MM.1S (cell line): ENCODE results near the gene PCDHGA3.

ENCODE experiments used
- EZH2 ChIP-seq: fragments of 300-600 bp; sonication (generic); optimal IDR thresholded peaks from 2 replicates; pipeline ENCODE3; 2017; ENCODE audit warnings: low read depth, mild to moderate bottlenecking, antibody characterized with exemption, low read length, mixed read lengths
- EZH2phosphoT487 ChIP-seq: fragments of 300-600 bp; sonication (generic); IDR thresholded peaks from 2 replicates; pipeline ENCODE4 v1.6.1; 2018; ENCODE audit warnings: antibody characterized with exemption, low read length
- TF ChIP-seq, protein P1 (sequence below): fragments of 300-600 bp; sonication (generic); IDR thresholded peaks from 2 replicates; pipeline ENCODE4 v1.5.1; 2016; ENCODE audit warnings: antibody characterized with exemption, low read length, mixed read lengths

DNA sequence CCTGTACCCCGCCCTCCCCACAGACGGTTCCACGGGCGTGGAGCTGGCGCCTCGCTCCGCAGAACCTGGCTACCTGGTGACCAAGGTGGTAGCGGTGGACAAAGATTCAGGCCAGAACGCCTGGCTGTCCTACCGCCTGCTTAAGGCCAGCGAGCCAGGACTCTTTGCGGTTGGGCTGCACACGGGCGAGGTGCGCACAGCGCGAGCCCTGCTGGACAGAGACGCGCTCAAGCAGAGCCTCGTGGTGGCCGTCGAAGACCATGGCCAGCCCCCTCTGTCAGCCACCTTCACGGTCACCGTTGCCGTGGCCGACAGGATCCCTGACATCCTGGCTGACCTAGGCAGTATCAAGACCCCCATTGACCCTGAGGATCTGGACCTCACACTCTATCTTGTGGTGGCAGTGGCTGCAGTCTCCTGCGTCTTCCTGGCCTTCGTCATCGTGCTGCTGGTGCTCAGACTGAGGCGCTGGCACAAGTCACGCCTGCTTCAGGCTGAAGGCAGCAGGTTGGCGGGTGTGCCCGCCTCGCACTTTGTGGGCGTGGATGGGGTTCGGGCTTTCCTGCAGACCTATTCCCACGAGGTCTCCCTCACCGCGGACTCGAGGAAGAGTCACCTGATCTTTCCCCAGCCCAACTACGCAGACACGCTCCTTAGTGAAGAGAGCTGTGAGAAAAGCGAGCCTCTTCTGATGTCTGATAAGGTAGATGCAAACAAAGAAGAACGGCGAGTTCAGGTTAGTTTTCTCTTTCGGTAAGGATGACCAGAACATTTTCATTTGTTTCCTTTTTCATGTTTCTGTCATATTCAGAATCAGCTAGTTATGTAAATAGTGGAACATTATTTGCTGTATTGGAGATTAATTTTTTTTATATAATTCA is 22.6 kb downstream of the PCDHGA3 start:
- TF ChIP-seq EZH2phosphoT487: no peak
- TF ChIP-seq, protein P1, sequence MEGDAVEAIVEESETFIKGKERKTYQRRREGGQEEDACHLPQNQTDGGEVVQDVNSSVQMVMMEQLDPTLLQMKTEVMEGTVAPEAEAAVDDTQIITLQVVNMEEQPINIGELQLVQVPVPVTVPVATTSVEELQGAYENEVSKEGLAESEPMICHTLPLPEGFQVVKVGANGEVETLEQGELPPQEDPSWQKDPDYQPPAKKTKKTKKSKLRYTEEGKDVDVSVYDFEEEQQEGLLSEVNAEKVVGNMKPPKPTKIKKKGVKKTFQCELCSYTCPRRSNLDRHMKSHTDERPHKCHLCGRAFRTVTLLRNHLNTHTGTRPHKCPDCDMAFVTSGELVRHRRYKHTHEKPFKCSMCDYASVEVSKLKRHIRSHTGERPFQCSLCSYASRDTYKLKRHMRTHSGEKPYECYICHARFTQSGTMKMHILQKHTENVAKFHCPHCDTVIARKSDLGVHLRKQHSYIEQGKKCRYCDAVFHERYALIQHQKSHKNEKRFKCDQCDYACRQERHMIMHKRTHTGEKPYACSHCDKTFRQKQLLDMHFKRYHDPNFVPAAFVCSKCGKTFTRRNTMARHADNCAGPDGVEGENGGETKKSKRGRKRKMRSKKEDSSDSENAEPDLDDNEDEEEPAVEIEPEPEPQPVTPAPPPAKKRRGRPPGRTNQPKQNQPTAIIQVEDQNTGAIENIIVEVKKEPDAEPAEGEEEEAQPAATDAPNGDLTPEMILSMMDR: no peak
- TF ChIP-seq EZH2: no peak
